Left ventricle myocardium inferior (tissue), 1 donor: Measurements from ENCODE around the gene CCND1. TPM values are rescaled to one million over a fixed set of nuclear protein-coding genes. Genes with fewer than 3 reads are reported as not detected.

Experiments used
- DNase-seq: peaks from one replicate; pipeline ENCODE4 v3.0.0-alpha.2; 2020
- H3K27ac ChIP-seq: fragments of 200-600 bp; replicated peaks from 2 replicates; pipeline ENCODE4 v1.8.0; 2021
- H3K27me3 ChIP-seq: fragments of 200-600 bp; 2 replicates; pipeline ENCODE4 v1.8.0; 2021; ENCODE audit warnings: low read depth
- H3K36me3 ChIP-seq: fragments of 200-600 bp; 2 replicates; pipeline ENCODE4 v1.8.0; 2021
- H3K4me1 ChIP-seq: fragments of 200-600 bp; 2 replicates; pipeline ENCODE4 v1.8.0; 2021
- H3K4me3 ChIP-seq: fragments of 200-600 bp; 2 replicates; pipeline ENCODE4 v1.8.0; 2021; ENCODE audit warnings: mild to moderate bottlenecking, moderate library complexity
- H3K9me3 ChIP-seq: fragments of 200-600 bp; replicated peaks from 2 replicates; pipeline ENCODE4 v1.8.0; 2021
- CTCF ChIP-seq: fragments of 200-600 bp; IDR thresholded peaks from 2 replicates; pipeline ENCODE4 v1.8.0; 2021; ENCODE audit warnings: antibody characterized with exemption, mild to moderate bottlenecking, borderline replicate concordance
- intact Hi-C: fragments of 100-400 bp; cut with micrococcal nuclease; formaldehyde crosslinking; loops from one replicate; pipeline ENCODE4 v1.11.0; 2022
- total RNA-seq: library from RNA; stranded (reverse); fragmentation: NEBNext Ultra II Directional; extraction: Animal tissue kit (Norgen Biotek cat#: 25700); gene quantifications from one replicate; pipeline ENCODE4 v1.2.1, GENCODE V29; 2021
- donor health status: DM: no; HTN: yes; CAD: no; lungs with severe emphysema.

Gene CCND1
- total RNA-seq, 1 donor from 2014 or later = 160 TPM

- peaks cover 9% of the 10 kb centered on the region for H3K27me3 ChIP-seq
- H3K36me3 ChIP-seq = no peaks in the 10 kb centered on the region
- H3K4me3 ChIP-seq = peak overlapping the region; percentile 96
- intact Hi-C loops = no loop called here
- peak overlapping the region; percentile 99 for H3K27ac ChIP-seq
- TF ChIP-seq CTCF = no peak
- DNase-seq = no peak
- H3K9me3 ChIP-seq = no peaks in the 10 kb centered on the region
- H3K4me1 ChIP-seq = peaks cover 61% of the 10 kb centered on the region
Observed at GRCh38 chr11:69635804-69636511, 5.0 kb upstream of the CCND1 start.

DNA sequence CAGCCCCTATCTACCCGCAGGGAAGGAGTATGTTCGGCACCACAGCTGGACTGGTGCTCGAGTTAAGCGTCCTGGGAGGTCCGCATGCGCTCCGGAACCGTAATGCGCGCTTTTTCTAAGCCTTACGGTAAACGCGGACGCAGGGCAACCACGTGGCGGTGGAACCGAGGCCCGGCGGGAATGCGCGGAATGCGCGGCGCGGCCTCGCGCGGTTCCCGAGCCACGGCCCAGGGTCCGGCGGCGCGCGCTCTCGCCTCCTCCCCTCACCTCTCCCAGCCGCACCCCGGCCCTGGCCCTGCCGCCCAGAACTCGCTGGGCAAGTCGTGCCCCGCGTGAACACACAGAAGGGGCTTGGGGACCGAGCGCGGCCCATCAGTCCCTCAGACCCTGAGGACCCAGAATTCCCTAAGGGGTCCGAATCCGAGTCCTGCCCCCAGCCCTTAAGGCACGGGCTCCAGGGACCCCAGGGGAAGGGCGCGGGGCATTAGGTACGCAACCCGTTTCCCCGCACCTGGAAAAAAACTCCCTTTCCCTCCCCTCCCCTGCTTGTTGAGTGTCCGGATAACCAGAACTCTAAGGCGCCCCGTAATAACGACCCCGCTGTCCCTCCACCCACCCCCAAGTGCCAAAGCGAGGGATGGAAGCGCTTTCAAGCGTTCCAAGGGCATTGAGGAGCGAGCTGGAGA lies 4.3 kb upstream of the CCND1 start:
- H3K27me3 ChIP-seq = peaks cover 9% of the 10 kb centered on the region
- peaks cover 67% of the 10 kb centered on the region for H3K4me1 ChIP-seq
- TF ChIP-seq CTCF = no peak
- peak overlapping the region; percentile 96 for H3K4me3 ChIP-seq
- peak overlapping the region; percentile 99 for H3K27ac ChIP-seq
- peak; percentile 83 for DNase-seq
- H3K9me3 ChIP-seq = no peaks in the 10 kb centered on the region
- H3K36me3 ChIP-seq = no peaks in the 10 kb centered on the region
- intact Hi-C loops = no loop called here

DNA sequence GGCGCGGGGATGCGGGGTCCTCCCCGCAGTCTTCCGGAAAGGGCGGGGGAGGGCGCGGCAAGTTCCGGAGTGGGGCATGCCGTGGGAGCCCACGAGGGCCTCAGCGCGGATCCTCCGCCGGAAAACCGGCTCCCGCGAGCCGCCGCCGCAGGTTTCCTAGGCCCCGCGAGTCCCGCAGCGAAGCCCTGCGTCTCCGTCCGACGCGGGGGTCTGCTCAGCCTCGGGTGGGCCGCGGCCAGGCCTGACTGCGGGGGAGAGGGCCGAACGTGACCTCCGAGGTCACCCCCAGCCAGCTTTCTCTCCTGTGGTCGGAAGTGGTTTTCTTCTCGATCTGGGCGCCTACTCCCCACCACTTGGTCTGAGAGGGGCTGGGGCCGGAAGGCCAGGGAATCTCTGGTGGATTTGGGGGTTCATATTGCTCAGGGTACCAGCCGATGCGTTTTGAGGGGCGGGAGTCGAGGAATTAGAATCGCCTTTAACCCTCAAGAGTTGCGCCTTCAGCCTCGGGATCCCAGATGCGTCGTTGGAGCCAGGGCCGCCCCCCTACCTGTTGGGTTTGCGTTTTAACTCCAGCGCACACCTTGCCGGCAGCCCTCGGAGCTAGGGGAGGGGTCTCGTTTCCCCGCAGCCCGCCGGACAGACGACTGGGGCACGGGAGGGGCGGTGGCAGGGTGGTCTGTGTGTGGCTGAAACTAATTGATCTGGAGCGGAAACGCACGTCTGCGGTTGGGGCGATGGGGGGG lies 3.6 kb upstream of the CCND1 start:
- TF ChIP-seq CTCF = no peak
- no peak for DNase-seq
- no peaks in the 10 kb centered on the region for H3K36me3 ChIP-seq
- intact Hi-C loops = no loop called here
- no peaks in the 10 kb centered on the region for H3K9me3 ChIP-seq
- peak overlapping the region; percentile 96 for H3K4me3 ChIP-seq
- peak overlapping the region; percentile 99 for H3K27ac ChIP-seq
- peaks cover 74% of the 10 kb centered on the region for H3K4me1 ChIP-seq
- peaks cover 9% of the 10 kb centered on the region for H3K27me3 ChIP-seq

GRCh38 chr11:69637941-69638871 lies 2.8 kb upstream of the CCND1 start:
- Histone ChIP-seq H3K9me3 (no peaks in the 10 kb centered on the region), H3K36me3 (no peaks in the 10 kb centered on the region), H3K27ac (peak overlapping the region; percentile 99), H3K4me1 (peaks cover 82% of the 10 kb centered on the region), H3K27me3 (peaks cover 9% of the 10 kb centered on the region), H3K4me3 (peak overlapping the region; percentile 96)
- DNase-seq = peak; percentile 52
- intact Hi-C loops = no loop called here
- TF ChIP-seq CTCF = no peak
